Loucy (cell line): ENCODE measurements around the gene MC4R.

Experiments
- EZH2phosphoT487 ChIP-seq: fragments of 200-600 bp; IDR thresholded peaks from 2 replicates; pipeline ENCODE4 v1.6.1; 2018; ENCODE audit warnings: antibody characterized with exemption, mild to moderate bottlenecking, moderate library complexity, borderline replicate concordance
- TF ChIP-seq, protein P1 (sequence below): fragments of 200-600 bp; sonication (generic); conservative IDR thresholded peaks from 2 replicates; pipeline ENCODE4 v1.5.1; 2014; ENCODE audit warnings: mild to moderate bottlenecking, antibody characterized with exemption, low read length

DNA sequence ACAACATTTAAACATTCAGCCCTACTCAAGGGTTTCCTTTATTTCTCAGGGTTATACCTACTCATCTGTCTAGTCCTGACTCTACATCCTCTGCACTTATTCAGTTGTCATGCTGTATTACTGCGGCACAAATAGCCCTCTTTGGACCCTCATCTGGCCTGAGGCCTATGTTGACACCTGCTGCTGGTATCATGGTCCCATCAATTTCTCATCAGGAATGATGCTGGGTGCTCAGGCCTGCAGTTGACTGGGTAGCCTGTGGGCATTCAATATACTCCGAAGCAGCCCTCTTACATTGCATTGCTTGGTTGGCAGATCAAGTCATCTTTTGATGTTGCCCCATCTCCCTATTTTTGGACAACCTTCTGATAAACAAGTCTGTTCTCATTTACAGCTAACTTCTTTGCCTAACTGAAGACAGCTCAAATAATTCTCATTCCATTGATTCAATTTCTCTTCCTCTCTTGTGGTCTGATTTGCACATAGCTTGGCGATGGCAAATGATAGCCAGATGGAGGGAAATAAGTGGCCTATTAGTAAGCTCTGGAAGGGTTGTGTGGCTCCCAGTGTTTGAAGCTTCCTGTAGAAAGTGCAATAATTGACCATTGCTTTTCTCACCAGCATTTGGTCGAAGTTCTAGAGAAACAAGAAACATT, 19.1 kb upstream of the MC4R start:
- TF ChIP-seq, protein P1, sequence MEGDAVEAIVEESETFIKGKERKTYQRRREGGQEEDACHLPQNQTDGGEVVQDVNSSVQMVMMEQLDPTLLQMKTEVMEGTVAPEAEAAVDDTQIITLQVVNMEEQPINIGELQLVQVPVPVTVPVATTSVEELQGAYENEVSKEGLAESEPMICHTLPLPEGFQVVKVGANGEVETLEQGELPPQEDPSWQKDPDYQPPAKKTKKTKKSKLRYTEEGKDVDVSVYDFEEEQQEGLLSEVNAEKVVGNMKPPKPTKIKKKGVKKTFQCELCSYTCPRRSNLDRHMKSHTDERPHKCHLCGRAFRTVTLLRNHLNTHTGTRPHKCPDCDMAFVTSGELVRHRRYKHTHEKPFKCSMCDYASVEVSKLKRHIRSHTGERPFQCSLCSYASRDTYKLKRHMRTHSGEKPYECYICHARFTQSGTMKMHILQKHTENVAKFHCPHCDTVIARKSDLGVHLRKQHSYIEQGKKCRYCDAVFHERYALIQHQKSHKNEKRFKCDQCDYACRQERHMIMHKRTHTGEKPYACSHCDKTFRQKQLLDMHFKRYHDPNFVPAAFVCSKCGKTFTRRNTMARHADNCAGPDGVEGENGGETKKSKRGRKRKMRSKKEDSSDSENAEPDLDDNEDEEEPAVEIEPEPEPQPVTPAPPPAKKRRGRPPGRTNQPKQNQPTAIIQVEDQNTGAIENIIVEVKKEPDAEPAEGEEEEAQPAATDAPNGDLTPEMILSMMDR = no peak
- no peak for TF ChIP-seq EZH2phosphoT487
